Esophagus muscularis mucosa (tissue), 4 donors: ENCODE results near the gene ZBTB18.

Experiments used
- EP300 ChIP-seq: sonication (generic); formaldehyde crosslinking; IDR thresholded peaks from one replicate; pipeline ENCODE4 v1.6.1; 2017; ENCODE audit warnings: antibody characterized with exemption
- POLR2A ChIP-seq: fragments of 450-650 bp; IDR thresholded peaks from one replicate; pipeline ENCODE4 v1.6.1; 2017; ENCODE audit warnings: antibody characterized with exemption, moderate library complexity, mild to moderate bottlenecking, low read depth
- POLR2AphosphoS5 ChIP-seq, 2 donors: sonication (generic); formaldehyde crosslinking; IDR thresholded peaks; one replicate each; pipeline ENCODE4 v1.6.1; 2017; ENCODE audit warnings: antibody characterized with exemption in 2 of 2
- TF ChIP-seq, protein P1 (sequence below), 3 experiments: fragments of 200-600 bp in 2 of 3; fragments of 450-650 bp in 1 of 3; sonication (generic) in 2 of 3; IDR thresholded peaks; one replicate each; pipeline ENCODE4 v1.5.1; 2017 to 2019; ENCODE audit warnings: antibody characterized with exemption in 3 of 3, mild to moderate bottlenecking in 2 of 3, moderate library complexity in 1 of 3

DNA sequence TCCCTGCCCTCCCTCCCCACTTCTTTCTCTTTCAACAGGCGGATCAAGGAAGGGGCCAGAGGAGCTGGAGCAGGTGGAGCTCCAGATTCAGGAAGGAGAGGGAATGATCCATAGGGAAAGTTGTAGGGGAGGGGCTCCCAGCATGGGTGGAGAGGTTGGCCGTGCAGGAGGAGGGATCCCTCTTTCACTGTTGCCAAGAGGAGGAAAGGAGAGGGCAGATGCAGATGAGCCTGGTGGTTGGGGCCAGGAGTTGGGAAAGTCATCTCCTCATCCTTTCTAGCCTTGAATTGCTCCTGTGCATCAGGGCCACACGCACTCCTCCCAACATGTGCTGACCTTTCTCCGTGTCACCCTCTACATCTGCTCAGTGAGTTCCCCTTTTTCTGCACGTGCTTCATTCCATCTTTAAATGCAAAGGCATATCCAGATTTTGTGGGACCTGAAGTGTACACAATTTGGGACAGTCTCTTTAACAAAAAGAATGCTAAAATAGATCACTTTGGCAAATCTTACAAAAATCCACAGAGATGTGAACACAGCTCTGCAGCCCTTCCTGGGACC lies 32.4 kb downstream of the ZBTB18 start:
- TF ChIP-seq POLR2A = no peak
- TF ChIP-seq, protein P1, sequence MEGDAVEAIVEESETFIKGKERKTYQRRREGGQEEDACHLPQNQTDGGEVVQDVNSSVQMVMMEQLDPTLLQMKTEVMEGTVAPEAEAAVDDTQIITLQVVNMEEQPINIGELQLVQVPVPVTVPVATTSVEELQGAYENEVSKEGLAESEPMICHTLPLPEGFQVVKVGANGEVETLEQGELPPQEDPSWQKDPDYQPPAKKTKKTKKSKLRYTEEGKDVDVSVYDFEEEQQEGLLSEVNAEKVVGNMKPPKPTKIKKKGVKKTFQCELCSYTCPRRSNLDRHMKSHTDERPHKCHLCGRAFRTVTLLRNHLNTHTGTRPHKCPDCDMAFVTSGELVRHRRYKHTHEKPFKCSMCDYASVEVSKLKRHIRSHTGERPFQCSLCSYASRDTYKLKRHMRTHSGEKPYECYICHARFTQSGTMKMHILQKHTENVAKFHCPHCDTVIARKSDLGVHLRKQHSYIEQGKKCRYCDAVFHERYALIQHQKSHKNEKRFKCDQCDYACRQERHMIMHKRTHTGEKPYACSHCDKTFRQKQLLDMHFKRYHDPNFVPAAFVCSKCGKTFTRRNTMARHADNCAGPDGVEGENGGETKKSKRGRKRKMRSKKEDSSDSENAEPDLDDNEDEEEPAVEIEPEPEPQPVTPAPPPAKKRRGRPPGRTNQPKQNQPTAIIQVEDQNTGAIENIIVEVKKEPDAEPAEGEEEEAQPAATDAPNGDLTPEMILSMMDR (IDR thresholded peaks at IDR 0.05) = no peak
- TF ChIP-seq POLR2AphosphoS5 (IDR thresholded peaks at IDR 0.05) = no peak
- TF ChIP-seq EP300 = no peak
